Esophagus squamous epithelium (tissue), 5 donors: ENCODE results near the gene SH2D3A. TPM values are rescaled to one million over a fixed set of nuclear protein-coding genes. Genes with fewer than 3 reads are reported as not detected.

Experiments used
- DNase-seq: peaks from one replicate; lab custom pipeline; 2025; lab: John Stamatoyannopoulos, UW
- H3K27ac ChIP-seq, 4 donors: fragments of 200-600 bp; sonication (generic); one replicate each; pipeline ENCODE4 v1.5.1; 2016 to 2019; ENCODE audit warnings: mild to moderate bottlenecking in 1 of 4
- H3K27me3 ChIP-seq, 4 donors: fragments of 200-600 bp; sonication (generic); 1 replicate in 3 of 4; 2 replicates in 1 of 4; pipeline versions ENCODE4 v1.5.1 to v1.6.0; 2017 to 2021; ENCODE audit warnings: antibody characterized with exemption in 1 of 4
- H3K36me3 ChIP-seq, 3 donors: fragments of 200-600 bp; sonication (generic); one replicate each; pipeline ENCODE4 v1.5.1; 2016 to 2019
- H3K4me1 ChIP-seq, 3 donors: fragments of 200-600 bp; sonication (generic); one replicate each; pipeline ENCODE4 v1.5.1; 2017 to 2019
- H3K4me3 ChIP-seq, 4 donors: fragments of 200-600 bp; sonication (generic); 1 replicate in 3 of 4; 2 replicates in 1 of 4; pipeline ENCODE4 v1.5.1; 2016 to 2019; ENCODE audit warnings: mild to moderate bottlenecking in 2 of 4, moderate library complexity in 1 of 4
- H3K9me3 ChIP-seq, 3 donors: fragments of 200-600 bp; sonication (generic); one replicate each; pipeline ENCODE4 v1.5.1; 2016 to 2019
- POLR2A ChIP-seq, 4 donors: fragments of 450-650 bp; IDR thresholded peaks; one replicate each; pipeline ENCODE4 v1.6.1; 2017; ENCODE audit warnings: antibody characterized with exemption in 4 of 4, mild to moderate bottlenecking in 4 of 4, moderate library complexity in 3 of 4
- WGBS, 2 donors: methylation state at CpG; one replicate each; pipeline ENCODE4 v1.1.5; 2018; 5-methylcytosine and 5-hydroxymethylcytosine counted together
- intact Hi-C: fragments of 100-400 bp; cut with DNase I; formaldehyde crosslinking; loops from one replicate; pipeline ENCODE4 v1.15.0; 2022
- total RNA-seq, 4 donors: library from RNA; depleted of rRNA; stranded (reverse); fragments of >200 nt; gene quantifications; one replicate each; pipeline ENCODE4 v1.1.0, GENCODE V29; 2016
- TF ChIP-seq, protein P1 (sequence below), 6 experiments: fragments of 450-650 bp in 4 of 6; fragments of 200-600 bp in 2 of 6; sonication (generic) in 2 of 6; IDR thresholded peaks; one replicate each; pipeline ENCODE4 v1.5.1; 2016 to 2019; ENCODE audit warnings: antibody characterized with exemption in 6 of 6, mild to moderate bottlenecking in 4 of 6, moderate library complexity in 4 of 6
- donor health status: DM: yes; HTN: yes; CAD: no.

The SH2D3A gene
- total RNA-seq, 4 donors from 2014 or later: 17.3 to 52.1 (median 40.6) TPM

- TF ChIP-seq POLR2A (IDR thresholded peaks at IDR 0.05): no peak
- TF ChIP-seq, protein P1, sequence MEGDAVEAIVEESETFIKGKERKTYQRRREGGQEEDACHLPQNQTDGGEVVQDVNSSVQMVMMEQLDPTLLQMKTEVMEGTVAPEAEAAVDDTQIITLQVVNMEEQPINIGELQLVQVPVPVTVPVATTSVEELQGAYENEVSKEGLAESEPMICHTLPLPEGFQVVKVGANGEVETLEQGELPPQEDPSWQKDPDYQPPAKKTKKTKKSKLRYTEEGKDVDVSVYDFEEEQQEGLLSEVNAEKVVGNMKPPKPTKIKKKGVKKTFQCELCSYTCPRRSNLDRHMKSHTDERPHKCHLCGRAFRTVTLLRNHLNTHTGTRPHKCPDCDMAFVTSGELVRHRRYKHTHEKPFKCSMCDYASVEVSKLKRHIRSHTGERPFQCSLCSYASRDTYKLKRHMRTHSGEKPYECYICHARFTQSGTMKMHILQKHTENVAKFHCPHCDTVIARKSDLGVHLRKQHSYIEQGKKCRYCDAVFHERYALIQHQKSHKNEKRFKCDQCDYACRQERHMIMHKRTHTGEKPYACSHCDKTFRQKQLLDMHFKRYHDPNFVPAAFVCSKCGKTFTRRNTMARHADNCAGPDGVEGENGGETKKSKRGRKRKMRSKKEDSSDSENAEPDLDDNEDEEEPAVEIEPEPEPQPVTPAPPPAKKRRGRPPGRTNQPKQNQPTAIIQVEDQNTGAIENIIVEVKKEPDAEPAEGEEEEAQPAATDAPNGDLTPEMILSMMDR (IDR thresholded peaks at IDR 0.05): no peak
- H3K4me3 ChIP-seq: no peak overlapping the region
- peaks cover 15 to 59% (median 19%) of the 10 kb centered on the region in 3 donors for H3K36me3 ChIP-seq
- WGBS, 2 donors: 79 to 92% methylated on average over 10 to 17 of the region's 20 CpGs
- H3K27ac ChIP-seq: no peak overlapping the region
- intact Hi-C loops: no loop called here
- no peaks in the 10 kb centered on the region for H3K9me3 ChIP-seq
- peaks cover 20 to 58% (median 23%) of the 10 kb centered on the region in 3 donors for H3K4me1 ChIP-seq
- DNase-seq: no peak
- no peaks in the 10 kb centered on the region for H3K27me3 ChIP-seq
Measured at GRCh38 chr19:6734096-6734696, 33.0 kb downstream of the SH2D3A start.

DNA sequence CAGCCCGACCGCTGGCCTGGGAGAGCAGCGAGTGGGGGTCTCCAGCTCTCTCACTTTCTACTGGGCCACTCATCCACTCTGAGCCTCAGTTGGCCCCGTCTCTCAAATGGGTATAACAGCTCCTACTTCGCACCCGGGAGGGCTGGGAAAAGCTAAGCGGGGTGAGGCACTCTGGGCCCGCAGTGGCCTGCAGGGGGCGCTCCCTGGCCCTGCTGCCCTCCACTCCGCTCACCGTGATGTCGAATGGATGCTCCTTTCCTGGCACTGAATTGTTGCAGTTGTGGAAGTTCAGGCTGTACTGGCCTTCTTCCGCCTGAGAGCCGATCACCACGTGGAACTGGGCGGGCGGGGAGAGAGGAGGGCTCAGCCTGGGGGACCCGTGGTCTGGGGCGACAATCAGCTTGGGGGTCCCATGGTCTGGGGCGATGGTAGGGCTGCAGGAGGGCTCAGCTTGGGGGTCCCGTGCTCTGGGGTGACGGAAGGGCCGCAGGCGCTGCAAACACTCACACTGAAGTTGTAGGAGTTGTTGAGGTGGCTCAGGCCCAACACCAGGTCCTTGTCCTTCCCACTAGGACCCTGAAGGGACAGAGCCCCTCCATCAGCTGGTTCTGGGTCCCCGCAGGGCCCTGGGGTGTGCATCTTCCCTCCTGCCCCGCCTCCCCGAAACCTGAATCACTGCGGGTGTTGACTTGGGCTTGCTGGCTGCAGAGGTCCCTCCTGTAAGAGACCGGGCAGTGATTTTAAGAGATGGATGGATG is 33.7 kb downstream of the SH2D3A start:
- Histone ChIP-seq H3K27ac (no peak overlapping the region), H3K4me3 (no peak overlapping the region), H3K36me3 (peaks cover 15 to 59% (median 19%) of the 10 kb centered on the region in 3 donors), H3K27me3 (no peaks in the 10 kb centered on the region), H3K9me3 (no peaks in the 10 kb centered on the region), H3K4me1 (peaks cover 14 to 57% (median 16%) of the 10 kb centered on the region in 3 donors)
- TF ChIP-seq, protein P1 (IDR thresholded peaks at IDR 0.05): peak in 2 of 6 experiments; percentile 24 to 25
- no peak for TF ChIP-seq POLR2A (IDR thresholded peaks at IDR 0.05)
- intact Hi-C loops: no loop called here
- DNase-seq: no peak
- 84 to 92% methylated on average over 12 to 15 of the region's 29 CpGs for WGBS, 2 donors

- TF ChIP-seq POLR2A (IDR thresholded peaks at IDR 0.05): no peak
- TF ChIP-seq, protein P1 (IDR thresholded peaks at IDR 0.05): no peak
- H3K4me1 ChIP-seq: peaks cover 7 to 55% (median 10%) of the 10 kb centered on the region in 3 donors
- H3K27ac ChIP-seq: no peak overlapping the region
- peaks cover 15 to 59% (median 19%) of the 10 kb centered on the region in 3 donors for H3K36me3 ChIP-seq
- H3K9me3 ChIP-seq: no peaks in the 10 kb centered on the region
- intact Hi-C loops: no loop called here
- DNase-seq: no peak
- H3K27me3 ChIP-seq: no peaks in the 10 kb centered on the region
- 85 to 94% methylated on average over 9 to 20 of the region's 21 CpGs for WGBS, 2 donors
- no peak overlapping the region for H3K4me3 ChIP-seq
Measured at GRCh38 chr19:6732803-6733337, 34.4 kb downstream of the SH2D3A start.

DNA sequence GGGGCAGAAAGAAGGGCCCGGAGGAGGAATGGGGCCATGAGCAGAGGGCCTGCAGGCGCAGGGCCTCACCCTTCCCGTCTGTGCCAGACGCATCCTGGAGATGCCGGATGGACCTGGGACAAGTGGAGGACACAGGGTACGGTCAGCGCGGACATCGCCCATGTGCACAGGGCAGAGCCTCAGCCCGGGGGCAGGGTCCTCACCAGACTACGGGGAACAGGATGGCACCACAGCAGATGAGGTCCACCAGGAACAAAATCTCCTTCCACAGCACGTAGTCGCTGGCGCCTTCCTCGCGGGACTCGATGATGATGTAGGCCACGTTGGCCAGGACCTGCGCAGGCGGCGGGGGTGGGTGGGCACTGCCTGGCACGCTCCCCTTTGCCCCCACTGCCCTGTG is 35.4 kb downstream of the SH2D3A start:
- H3K27ac ChIP-seq: no peak overlapping the region
- no peak for DNase-seq
- H3K4me3 ChIP-seq: no peak overlapping the region
- H3K36me3 ChIP-seq: peaks cover 15 to 59% (median 19%) of the 10 kb centered on the region in 3 donors
- intact Hi-C loops: no loop called here
- no peak for TF ChIP-seq POLR2A (IDR thresholded peaks at IDR 0.05)
- TF ChIP-seq, protein P1 (IDR thresholded peaks at IDR 0.05): no peak
- H3K27me3 ChIP-seq: no peaks in the 10 kb centered on the region
- WGBS, 2 donors: 75 to 85% methylated on average over 5 to 10 of the region's 22 CpGs
- no peaks in the 10 kb centered on the region for H3K9me3 ChIP-seq
- peaks cover 7 to 51% (median 9%) of the 10 kb centered on the region in 3 donors for H3K4me1 ChIP-seq
